Karpas-422 (cell line): Measurements from ENCODE around the gene MBTPS2. TPM values are rescaled to one million over a fixed set of nuclear protein-coding genes. Genes with fewer than 3 reads are reported as not detected.

ENCODE experiments used
- DNase-seq: peaks from one replicate; pipeline ENCODE4 v3.0.0-alpha.2; 2015
- H2AFZ ChIP-seq: fragments of 200-600 bp; sonication (generic); 2 replicates; pipeline ENCODE4 v1.6.1; 2014; ENCODE audit warnings: antibody characterized with exemption, low read length, mixed read lengths
- H3K27ac ChIP-seq: fragments of 200-600 bp; sonication (generic); 2 replicates; pipeline ENCODE4 v1.5.1; 2014; ENCODE audit warnings: mild to moderate bottlenecking, low read length, moderate library complexity
- H3K27me3 ChIP-seq: fragments of 200-600 bp; sonication (generic); 2 replicates; pipeline ENCODE4 v1.6.1; 2014; ENCODE audit warnings: low read length, mixed read lengths
- H3K36me3 ChIP-seq: fragments of 200-600 bp; sonication (generic); 2 replicates; pipeline ENCODE4 v1.6.1; 2014; ENCODE audit warnings: low read length, mixed read lengths; ENCODE audit not compliant: insufficient read depth
- H3K4me1 ChIP-seq: fragments of 200-600 bp; sonication (generic); 2 replicates; pipeline ENCODE4 v1.6.1; 2014; ENCODE audit warnings: mild to moderate bottlenecking, low read length, mixed read lengths
- H3K4me2 ChIP-seq: fragments of 200-600 bp; sonication (generic); 2 replicates; pipeline ENCODE4 v1.6.1; 2014; ENCODE audit warnings: low read length, low read depth, mild to moderate bottlenecking; ENCODE audit not compliant: poor library complexity, severe bottlenecking
- H3K4me3 ChIP-seq: fragments of 200-600 bp; sonication (generic); 2 replicates; pipeline ENCODE4 v1.5.1; 2014; ENCODE audit warnings: mild to moderate bottlenecking, antibody characterized with exemption, low read length, mixed read lengths
- H3K79me2 ChIP-seq: fragments of 200-600 bp; sonication (generic); 2 replicates; pipeline ENCODE4 v1.6.1; 2014; ENCODE audit warnings: mild to moderate bottlenecking, low read length, mixed read lengths
- H3K9ac ChIP-seq: fragments of 200-600 bp; sonication (generic); 2 replicates; pipeline ENCODE4 v1.6.0; 2014; ENCODE audit warnings: low read length
- H3K9me2 ChIP-seq: fragments of 200-600 bp; sonication (generic), shearing (Covaris generic); replicated peaks from 2 replicates; pipeline ENCODE4 v1.6.0; 2014; ENCODE audit warnings: mild to moderate bottlenecking, low read length, moderate library complexity; ENCODE audit not compliant: insufficient read depth
- H3K9me3 ChIP-seq: fragments of 300-700, 200-600 bp; sonication (generic); 2 replicates; pipeline ENCODE4 v1.6.1; 2014; ENCODE audit warnings: low read length, mixed read lengths
- H4K20me1 ChIP-seq: fragments of 200-600 bp; sonication (generic); 2 replicates; pipeline ENCODE4 v1.6.1; 2014; ENCODE audit warnings: mild to moderate bottlenecking, antibody characterized with exemption, low read length, low read depth; ENCODE audit not compliant: insufficient read depth
- total RNA-seq: library from RNA; depleted of rRNA; stranded (reverse); fragments of >200 nt; shearing (Covaris generic); gene quantifications from 2 replicates; pipeline ENCODE4 v1.2.3, GENCODE V29; 2014; ENCODE audit warnings: low replicate concordance; rRNA removed

MBTPS2 gene
- total RNA-seq, result 5.3 and 19.6 TPM in 2 replicates

DNA sequence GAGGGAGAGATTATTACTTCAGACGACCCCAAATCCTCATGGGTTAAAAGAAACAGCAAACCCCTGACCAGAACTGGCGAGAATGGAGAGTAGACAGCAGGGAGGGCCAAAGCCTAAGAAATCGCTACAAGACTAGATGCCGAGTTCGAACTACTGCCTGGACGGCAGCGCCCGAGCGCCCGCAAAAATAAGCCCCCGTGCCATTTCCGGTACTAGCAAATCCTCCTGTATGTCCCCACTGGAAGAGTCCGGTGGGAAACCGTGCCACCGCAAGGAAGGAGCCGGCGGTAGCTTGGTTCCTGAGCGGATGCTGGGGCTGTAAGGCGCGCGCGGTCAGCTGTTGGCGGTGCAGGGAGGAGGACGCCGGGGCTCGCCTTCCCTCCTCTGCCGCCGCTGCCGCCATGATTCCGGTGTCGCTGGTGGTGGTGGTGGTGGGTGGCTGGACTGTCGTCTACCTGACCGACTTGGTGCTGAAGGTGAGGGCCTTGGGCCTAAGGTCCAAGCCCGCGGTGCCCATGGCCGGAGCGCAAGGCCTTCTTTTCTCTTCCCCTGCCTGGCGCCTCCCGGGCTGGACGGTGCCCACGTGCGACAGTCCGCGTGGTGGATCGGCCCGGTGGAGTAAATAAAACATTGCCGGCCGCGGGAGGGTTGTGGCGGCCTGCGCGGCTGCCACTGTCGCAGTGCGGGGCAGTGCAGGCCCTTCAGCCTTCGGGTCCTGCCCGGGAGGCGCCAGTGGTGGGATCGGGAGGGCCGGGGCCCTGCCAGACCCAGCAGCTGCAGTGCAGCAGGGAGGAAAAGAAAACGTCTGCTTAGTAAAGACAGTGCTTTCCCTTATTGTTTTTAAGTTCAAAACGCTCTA, at the start of gene MBTPS2:
Gene MBTPS2 (plus strand): TSS at position 284 of the 859 bp plus-strand sequence. CDS start 118 bp downstream, at position 402.
- H3K4me1 ChIP-seq, result peaks cover 17% of the 10 kb centered on the region
- DNase-seq, result peak; percentile 93
- peak within 1 kb of the TSS; percentile 88 for H3K9ac ChIP-seq
- H3K9me3 ChIP-seq, result no peaks in the 10 kb centered on the region; the same call in 1 of the 2 replicates
- H3K4me2 ChIP-seq, result peak within 1 kb of the TSS; percentile 77
- H4K20me1 ChIP-seq, result no peaks in the 10 kb centered on the region
- peaks cover 26% of the 10 kb centered on the region for H3K79me2 ChIP-seq
- H3K9me2 ChIP-seq, result no peaks in the 10 kb centered on the region; the same call in 1 of the 2 replicates
- peak within 1 kb of the TSS; percentile 77 for H3K4me3 ChIP-seq
- H3K27ac ChIP-seq, result peak within 1 kb of the TSS; percentile 63; the same call in 1 of the 2 replicates
- peaks cover 4% of the 10 kb centered on the region; the same call in 1 of the 2 replicates for H3K36me3 ChIP-seq
- no peaks in the 10 kb centered on the region for H3K27me3 ChIP-seq
- H2AFZ ChIP-seq, result peak within 1 kb of the TSS; percentile 28

DNA sequence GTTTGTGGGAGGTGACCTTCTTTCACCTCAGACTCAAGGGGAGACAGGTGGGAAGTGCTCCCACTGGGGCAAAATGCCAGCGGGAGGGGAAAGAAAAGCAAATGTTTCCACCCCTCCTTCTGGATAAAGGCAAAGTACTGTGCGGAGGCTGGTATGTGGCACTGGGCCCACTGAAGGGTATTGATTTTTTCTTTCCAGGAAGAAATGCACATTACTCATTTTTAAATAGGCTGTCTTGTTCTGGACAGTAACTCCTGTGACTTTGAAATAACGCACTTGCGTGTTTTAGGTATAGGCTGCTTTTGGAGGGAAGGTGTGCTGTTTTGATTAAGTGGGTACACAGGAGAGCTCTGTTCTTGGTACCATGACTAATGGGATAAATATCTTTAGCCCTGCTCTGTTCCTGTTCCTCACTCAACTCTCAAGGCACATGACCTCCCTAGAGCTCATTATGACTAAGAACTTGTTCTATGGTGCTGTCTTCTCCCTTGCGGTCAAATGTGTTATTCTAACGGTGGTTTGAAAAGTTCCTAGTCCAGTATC, 40.7 kb upstream of the MBTPS2 start:
- H3K4me1 ChIP-seq, result no peaks in the 10 kb centered on the region
- no peak overlapping the region for H3K27ac ChIP-seq
- no peak for DNase-seq
- no peak overlapping the region for H3K4me2 ChIP-seq
- no peak overlapping the region for H3K9ac ChIP-seq
- no peak overlapping the region for H3K4me3 ChIP-seq
- H3K79me2 ChIP-seq, result no peaks in the 10 kb centered on the region
- no peaks in the 10 kb centered on the region for H3K27me3 ChIP-seq
- no peaks in the 10 kb centered on the region for H4K20me1 ChIP-seq
- H3K36me3 ChIP-seq, result no peaks in the 10 kb centered on the region
- no peaks in the 10 kb centered on the region for H3K9me2 ChIP-seq
- no peak overlapping the region for H2AFZ ChIP-seq
- H3K9me3 ChIP-seq, result no peaks in the 10 kb centered on the region

DNA sequence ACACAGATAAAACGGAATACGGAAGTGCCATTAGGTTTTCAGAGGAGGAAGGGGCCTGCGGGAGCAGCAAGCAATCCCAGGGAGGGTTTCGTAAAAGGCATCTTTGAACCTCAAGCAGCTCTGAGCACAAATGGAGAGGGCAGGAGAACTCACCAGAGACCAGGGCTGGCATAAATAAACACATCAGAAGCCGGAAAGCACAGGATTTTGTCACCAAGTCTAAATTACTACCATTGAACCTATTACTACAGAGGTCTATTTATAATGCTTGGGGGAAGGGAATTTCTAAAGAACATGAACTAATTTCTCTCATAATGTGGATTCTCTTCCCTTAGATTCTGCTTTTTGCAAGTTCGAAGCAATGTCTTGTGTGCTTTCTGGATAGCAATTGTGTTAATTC, 39.6 kb upstream of the MBTPS2 start:
- Histone ChIP-seq H3K79me2 (no peaks in the 10 kb centered on the region), H3K4me1 (no peaks in the 10 kb centered on the region), H3K4me2 (no peak overlapping the region), H4K20me1 (no peaks in the 10 kb centered on the region), H3K4me3 (no peak overlapping the region), H3K27me3 (no peaks in the 10 kb centered on the region), H2AFZ (no peak overlapping the region), H3K9me3 (no peaks in the 10 kb centered on the region), H3K36me3 (no peaks in the 10 kb centered on the region), H3K27ac (no peak overlapping the region), H3K9ac (no peak overlapping the region), H3K9me2 (no peaks in the 10 kb centered on the region)
- no peak for DNase-seq

DNA sequence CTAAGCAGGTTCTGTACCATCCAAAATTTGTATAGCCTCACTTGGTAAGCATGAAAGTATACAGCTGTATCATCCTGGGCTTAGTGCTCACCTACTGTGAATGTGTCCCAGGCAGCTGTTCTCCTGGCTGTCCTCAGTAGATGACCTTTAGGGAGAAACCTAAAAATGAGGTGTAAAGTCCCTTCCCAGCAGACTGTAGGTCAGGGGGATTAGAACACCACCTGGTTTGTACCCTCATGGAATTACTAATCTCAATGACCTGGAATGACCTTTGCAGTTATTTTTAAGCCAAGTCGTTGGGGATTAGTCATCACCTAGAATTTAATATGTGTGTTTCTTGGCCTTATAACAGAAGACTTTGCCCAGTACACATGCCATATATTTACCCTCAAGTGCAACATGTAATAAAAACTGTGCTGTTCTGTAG, 39.1 kb upstream of the MBTPS2 start:
- no peak overlapping the region for H3K4me2 ChIP-seq

DNA sequence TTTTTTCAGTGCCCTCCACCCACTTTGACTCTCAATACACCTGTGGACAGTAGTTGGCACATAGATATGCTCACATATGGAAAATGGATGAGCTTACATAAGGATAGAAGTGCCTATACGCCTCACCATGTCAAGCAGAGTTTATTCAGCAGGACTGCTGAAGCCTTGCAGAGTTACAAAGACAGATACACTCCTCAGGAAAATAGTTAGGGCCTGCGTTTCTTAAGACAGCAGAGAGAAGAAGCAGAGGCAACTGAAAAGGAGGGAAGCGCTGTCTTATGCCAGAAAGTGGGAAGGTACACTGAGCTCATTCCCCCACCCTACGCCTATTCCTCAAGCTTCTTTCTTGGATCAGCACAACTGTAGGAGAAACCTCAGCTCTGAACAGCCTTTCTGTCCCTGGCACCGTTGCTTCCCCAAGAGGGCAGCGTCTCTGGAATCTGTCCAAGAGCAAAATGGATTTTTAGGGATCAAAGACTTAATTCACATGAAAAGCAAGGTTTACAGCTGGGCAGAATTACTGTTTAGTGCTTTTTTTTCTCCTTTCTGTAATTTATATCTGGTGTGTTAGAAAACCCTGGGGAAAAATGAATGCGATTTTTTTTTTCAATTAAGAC, 37.3 kb upstream of the MBTPS2 start:
- no peak overlapping the region for H3K4me3 ChIP-seq
- no peak overlapping the region for H3K9ac ChIP-seq
- DNase-seq, result no peak
- H3K9me3 ChIP-seq, result no peaks in the 10 kb centered on the region
- no peaks in the 10 kb centered on the region for H3K4me1 ChIP-seq
- H3K27ac ChIP-seq, result no peak overlapping the region
- no peaks in the 10 kb centered on the region for H4K20me1 ChIP-seq
- H3K4me2 ChIP-seq, result no peak overlapping the region
- H3K9me2 ChIP-seq, result no peaks in the 10 kb centered on the region
- H2AFZ ChIP-seq, result no peak overlapping the region
- no peaks in the 10 kb centered on the region for H3K79me2 ChIP-seq
- no peaks in the 10 kb centered on the region for H3K36me3 ChIP-seq
- H3K27me3 ChIP-seq, result no peaks in the 10 kb centered on the region

More for the DNA sequence above, 39.1 kb upstream of the MBTPS2 start:
- no peak overlapping the region for H3K27ac ChIP-seq
- no peaks in the 10 kb centered on the region for H3K36me3 ChIP-seq
- no peak for DNase-seq
- no peaks in the 10 kb centered on the region for H4K20me1 ChIP-seq
- H3K9me2 ChIP-seq, result no peaks in the 10 kb centered on the region
- no peaks in the 10 kb centered on the region for H3K4me1 ChIP-seq
- H3K9ac ChIP-seq, result no peak overlapping the region
- no peak overlapping the region for H3K4me3 ChIP-seq
- H3K79me2 ChIP-seq, result no peaks in the 10 kb centered on the region
- H2AFZ ChIP-seq, result no peak overlapping the region
- no peaks in the 10 kb centered on the region for H3K27me3 ChIP-seq
- no peaks in the 10 kb centered on the region for H3K9me3 ChIP-seq

DNA sequence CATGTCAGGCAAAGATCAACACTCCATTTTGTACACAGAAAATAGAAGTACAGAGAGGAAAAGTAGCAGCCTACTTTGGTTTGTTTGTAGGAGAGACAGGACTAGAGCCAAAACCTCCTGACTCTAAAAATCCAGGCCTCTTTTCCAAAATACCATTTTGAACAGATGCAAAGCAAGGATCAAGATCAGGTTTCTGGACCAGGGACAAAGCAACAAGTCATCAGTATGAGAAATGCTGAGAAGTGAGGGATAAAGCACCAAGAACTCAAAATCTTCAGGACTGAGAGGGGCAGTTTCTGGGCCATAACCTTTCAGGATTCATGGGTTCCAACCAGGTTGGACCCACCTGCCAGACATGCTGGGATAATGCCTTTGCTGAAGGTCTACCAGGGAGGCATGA, 36.6 kb upstream of the MBTPS2 start:
- H3K4me3 ChIP-seq, result no peak overlapping the region
- H3K9me2 ChIP-seq, result no peaks in the 10 kb centered on the region
- no peaks in the 10 kb centered on the region for H4K20me1 ChIP-seq
- H3K4me1 ChIP-seq, result no peaks in the 10 kb centered on the region
- no peaks in the 10 kb centered on the region for H3K79me2 ChIP-seq
- DNase-seq, result no peak
- no peaks in the 10 kb centered on the region for H3K27me3 ChIP-seq
- H3K9ac ChIP-seq, result no peak overlapping the region
- H2AFZ ChIP-seq, result no peak overlapping the region
- no peak overlapping the region for H3K4me2 ChIP-seq
- no peaks in the 10 kb centered on the region for H3K36me3 ChIP-seq
- no peak overlapping the region for H3K27ac ChIP-seq
- H3K9me3 ChIP-seq, result no peaks in the 10 kb centered on the region

DNA sequence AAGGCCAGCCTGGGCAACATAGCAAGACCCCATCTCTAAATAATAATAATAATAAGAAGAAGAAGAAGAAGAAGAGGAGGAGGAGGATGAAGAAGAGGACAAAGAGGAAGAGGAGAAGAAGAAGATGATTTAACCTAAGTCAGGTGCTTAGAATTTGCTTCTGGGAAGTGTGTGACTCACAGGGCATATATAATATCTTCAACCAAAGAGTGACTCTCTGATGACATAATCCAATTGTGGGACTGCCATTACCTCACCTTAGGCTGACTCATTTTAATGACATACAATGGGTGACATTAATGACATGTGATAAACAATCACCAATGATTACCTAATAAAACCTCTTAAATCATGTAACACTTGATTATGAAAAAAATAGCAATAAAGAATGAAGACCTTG, 32.7 kb upstream of the MBTPS2 start:
- H3K27ac ChIP-seq, result no peak overlapping the region
- no peaks in the 10 kb centered on the region for H3K27me3 ChIP-seq
- no peak overlapping the region for H2AFZ ChIP-seq
- no peaks in the 10 kb centered on the region for H3K4me1 ChIP-seq
- no peaks in the 10 kb centered on the region for H4K20me1 ChIP-seq
- H3K79me2 ChIP-seq, result no peaks in the 10 kb centered on the region
- no peaks in the 10 kb centered on the region for H3K9me2 ChIP-seq
- no peaks in the 10 kb centered on the region for H3K36me3 ChIP-seq
- H3K9me3 ChIP-seq, result peaks cover 4% of the 10 kb centered on the region; the same call in 1 of the 2 replicates
- no peak overlapping the region for H3K4me2 ChIP-seq
- no peak for DNase-seq
- H3K9ac ChIP-seq, result no peak overlapping the region
- H3K4me3 ChIP-seq, result no peak overlapping the region

DNA sequence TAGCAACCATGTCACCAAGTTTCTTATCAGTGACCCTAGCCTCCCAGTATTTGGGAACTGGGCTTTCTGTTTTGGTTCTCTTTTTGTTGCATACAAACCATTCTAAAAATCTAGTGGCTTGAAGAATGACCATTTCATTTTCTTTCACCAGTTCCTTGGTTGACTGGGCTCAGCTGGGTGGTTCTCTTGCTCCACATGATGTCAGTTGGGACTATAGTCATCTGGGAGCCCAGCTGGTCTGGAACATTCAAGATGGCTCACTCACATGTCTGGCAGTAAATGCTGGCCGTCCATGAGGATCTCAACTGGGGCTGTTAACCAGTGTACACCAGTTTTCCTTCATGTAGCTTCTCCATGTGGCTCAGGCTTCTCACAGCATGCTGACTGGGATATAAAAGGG, 27.6 kb upstream of the MBTPS2 start:
- Histone ChIP-seq H3K9me3 (peaks cover 5% of the 10 kb centered on the region; the same call in 1 of the 2 replicates), H3K4me3 (no peak overlapping the region), H3K9me2 (no peaks in the 10 kb centered on the region), H3K27me3 (no peaks in the 10 kb centered on the region), H3K79me2 (no peaks in the 10 kb centered on the region), H2AFZ (no peak overlapping the region), H3K9ac (no peak overlapping the region), H4K20me1 (no peaks in the 10 kb centered on the region), H3K4me1 (no peaks in the 10 kb centered on the region), H3K27ac (no peak overlapping the region), H3K4me2 (no peak overlapping the region), H3K36me3 (no peaks in the 10 kb centered on the region)
- no peak for DNase-seq
